Left lobe of liver (tissue), 2 donors: ENCODE results near the gene ETFDH. TPM values are rescaled to one million over a fixed set of nuclear protein-coding genes. Genes with fewer than 3 reads are reported as not detected.
"Not testable (repeated sequence)": the region's sequence is repeated elsewhere in the genome, so short reads cannot be mapped to it uniquely, and the experiment has no call there.

ENCODE experiments used
- ATAC-seq: fragments of 200-7000 bp; cut with Tn5 transposase; one replicate; pipeline ENCODE4 v1.9.1; 2020; ENCODE audit warnings: mild to moderate bottlenecking, moderate library complexity
- DNase-seq: peaks from one replicate; pipeline ENCODE4 v3.0.0-alpha.2; 2020; ENCODE audit warnings: low spot score
- total RNA-seq: library from RNA; stranded (reverse); gene quantifications from one replicate; pipeline ENCODE4 v1.2.1, GENCODE V29; 2021
- donor health status: DM: no; HTN: no; CAD: no; lungs with moderate emphysema.
- donor health status: DM: no; HTN: yes; CAD: no.

The ETFDH gene
- total RNA-seq = 134 TPM

DNA sequence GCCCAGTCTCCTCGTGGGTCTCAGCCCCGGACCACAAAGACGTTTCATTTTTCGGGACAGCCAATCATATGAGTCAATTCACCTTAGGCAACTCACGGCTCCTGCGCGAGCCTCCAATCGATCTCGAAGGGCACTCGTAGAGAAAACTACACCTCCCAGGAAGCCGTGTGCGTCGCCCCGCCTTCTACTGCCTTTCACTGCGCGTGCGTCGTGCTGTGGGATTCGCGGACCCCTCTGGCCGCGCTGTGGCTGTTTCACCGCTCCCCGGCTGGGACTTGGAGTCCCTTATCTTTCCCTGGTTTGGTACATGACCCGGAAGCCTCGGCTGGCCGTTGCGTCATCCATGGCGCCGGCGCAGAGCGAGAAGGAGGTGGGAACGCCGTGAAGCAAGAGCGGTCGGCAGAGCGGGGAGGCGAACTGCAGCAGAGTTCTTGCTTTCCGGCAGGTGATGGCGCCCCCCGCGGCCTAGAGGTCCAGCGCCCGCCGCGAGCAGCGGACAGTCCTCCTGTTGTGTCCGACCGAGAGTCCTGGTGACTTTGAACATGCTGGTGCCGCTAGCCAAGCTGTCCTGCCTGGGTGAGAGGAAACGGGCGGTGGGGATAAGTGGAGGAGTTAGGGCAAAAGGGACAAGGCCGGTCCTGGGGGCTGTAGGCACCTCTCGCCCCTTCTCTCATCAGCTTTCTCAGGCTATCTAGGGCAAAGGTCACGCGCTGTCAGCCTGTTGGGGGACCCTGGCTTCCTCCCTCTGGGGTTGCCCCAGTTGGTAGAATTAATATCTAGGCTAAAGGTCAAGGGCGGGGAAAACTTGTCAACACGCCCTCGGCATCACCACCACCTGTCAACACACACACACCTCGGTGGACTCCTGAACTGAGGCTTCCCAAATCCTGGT is at the start of gene ETFDH:
TSS of gene ETFDH (plus strand) at position 382 of the 892 bp plus-strand sequence. CDS start at position 543, 161 bp downstream.
- DNase-seq (peak; percentile 100), ATAC-seq (peak; percentile 87)

DNA sequence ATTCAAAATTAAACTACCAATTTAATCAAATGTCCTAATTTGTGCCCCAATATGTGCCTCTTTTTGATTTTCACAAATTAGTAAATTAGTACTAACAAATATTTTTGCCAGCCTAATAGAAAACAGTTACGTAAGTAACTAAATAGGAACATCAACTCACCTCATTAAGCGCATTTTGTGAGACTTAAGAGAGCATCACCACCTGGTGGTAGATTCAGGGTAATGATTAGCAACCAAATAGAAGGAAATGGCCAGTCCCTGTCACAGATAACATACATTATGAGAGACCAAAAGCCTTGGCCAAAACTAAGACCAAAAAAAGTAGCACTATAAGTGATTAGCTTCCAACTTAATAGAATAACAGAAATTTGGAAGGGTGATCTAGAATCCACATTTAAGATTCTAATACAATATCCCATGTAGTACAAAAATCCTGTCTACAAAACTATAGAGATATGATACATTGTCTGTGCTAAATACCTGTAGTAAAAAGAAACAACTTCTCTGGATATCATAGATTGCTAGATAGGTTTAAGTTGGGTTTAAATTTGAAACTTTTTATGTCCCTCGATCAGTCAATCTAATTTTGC is 47.1 kb upstream of the ETFDH start:
- DNase-seq (no peak), ATAC-seq (peak; percentile 93)

DNA sequence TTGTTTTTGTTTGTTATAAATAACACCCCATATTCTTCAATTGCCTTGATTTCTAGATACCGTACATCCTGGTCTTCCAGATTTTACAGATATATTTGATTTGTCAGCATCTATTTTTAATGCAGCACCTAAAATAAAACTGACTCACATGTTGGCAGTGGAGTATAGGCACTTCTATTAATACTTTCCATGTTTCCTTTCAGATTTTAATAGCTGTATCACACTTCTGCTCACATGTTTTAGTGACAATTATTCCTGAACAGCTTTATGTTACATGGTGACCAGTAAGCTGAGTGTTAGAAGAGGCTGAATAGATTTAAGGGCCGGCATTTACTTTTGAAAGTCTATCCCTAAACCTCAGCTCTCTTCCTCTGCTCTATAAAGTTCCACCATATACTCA is 46.6 kb upstream of the ETFDH start:
- ATAC-seq (no peak), DNase-seq (no peak)

DNA sequence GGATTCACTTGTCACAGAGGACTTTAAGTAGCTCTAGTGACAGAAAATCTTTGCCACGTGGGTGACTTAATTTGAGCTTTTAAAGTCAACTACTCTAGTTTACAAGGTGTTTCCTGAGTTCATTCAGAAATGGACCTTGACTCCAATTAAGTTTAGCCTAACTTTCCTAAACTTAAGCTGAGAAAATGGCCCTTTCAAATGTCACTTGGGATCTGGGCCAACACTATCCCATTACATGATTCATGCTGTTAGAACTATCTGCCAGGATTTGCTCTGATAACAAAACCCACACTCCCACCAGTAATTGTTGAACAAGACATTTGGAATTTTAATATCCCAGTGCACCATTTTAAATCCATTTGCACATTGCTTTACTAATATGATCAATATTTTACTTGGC is 41.2 kb upstream of the ETFDH start:
- DNase-seq = no peak
- ATAC-seq = no peak

DNA sequence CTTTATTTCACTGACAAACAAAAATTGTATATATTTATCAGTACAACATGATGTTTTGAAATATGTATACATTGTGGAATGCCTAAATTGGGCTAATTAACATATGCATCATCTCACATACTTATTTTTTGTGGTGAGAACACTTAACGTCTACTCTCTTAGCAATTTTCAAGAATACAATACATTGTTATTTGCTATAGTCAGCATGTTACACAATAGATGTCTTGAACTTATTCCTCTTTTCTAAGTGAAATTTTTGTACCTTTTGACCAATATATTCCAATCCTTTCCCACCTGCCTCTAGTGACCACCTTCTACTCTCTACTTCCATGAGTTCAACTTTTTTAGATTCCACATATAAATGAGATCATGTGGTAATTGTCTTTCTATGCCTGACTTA is 35.5 kb upstream of the ETFDH start:
- DNase-seq (no peak), ATAC-seq (no peak)

- ATAC-seq (no peak), DNase-seq (no peak)
Observed at GRCh38 chr4:158644356-158644755, 27.7 kb upstream of the ETFDH start.

DNA sequence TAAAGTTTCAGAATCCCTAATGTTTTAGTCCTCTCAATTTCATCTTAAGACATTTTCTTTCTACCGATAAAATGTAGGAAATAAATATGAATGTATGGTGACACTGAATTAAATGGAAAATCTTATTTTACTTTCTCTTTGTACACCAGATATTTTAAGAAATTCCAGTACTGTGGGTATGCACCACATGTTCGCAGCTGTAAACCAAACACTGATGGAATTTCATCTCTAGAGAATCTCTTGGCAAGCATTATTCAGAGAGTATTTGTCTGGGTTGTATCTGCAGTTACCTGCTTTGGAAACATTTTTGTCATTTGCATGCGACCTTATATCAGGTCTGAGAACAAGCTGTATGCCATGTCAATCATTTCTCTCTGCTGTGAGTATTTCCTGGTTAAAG is 27.3 kb upstream of the ETFDH start:
- ATAC-seq = no peak
- no peak for DNase-seq

DNA sequence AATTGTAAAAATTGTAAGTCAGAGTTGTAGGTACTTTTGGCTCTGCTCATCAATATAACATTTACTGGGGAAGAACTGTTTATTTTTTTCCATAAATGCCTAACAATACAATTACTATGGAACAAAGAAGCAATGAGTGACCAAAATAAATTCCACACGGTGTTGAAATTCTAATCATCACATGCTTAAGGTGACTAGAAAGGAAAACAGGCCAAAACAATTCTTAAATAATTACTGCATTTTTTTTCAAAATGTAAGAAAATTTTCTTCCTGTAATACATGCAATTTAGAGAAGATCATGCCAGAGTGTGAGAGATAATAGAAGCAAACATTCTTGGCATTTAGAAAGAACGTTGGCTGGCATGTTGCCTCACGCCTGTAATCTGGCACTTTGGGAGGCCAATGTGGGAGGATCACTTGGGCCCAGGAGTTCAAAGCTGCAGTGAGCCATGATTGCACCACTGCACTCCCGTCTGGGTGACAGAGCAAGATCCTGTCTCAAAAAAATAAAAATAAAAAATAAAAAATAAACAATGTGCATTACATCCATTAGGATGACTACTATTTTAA is 22.9 kb upstream of the ETFDH start:
- DNase-seq = no peak
- ATAC-seq = no peak

DNA sequence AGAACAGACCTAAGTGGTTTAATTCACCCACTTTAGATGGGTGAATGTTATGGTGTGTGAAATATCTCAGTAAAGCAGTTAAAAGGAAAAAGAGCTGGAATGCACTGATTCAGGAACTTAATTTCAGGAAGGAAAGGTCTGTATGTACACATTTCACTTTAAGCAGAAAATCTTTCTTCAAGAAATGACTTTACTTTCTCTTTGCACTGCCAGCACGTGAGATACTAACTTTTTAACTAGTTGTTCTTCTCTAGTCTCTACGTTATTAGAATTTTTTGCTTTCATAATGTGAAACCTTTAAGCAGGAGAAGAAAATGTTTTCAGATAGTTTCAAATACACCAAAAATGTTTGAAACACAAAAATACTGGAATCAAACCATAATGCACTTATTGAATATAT is 19.2 kb upstream of the ETFDH start:
- DNase-seq (no peak), ATAC-seq (no peak)

DNA sequence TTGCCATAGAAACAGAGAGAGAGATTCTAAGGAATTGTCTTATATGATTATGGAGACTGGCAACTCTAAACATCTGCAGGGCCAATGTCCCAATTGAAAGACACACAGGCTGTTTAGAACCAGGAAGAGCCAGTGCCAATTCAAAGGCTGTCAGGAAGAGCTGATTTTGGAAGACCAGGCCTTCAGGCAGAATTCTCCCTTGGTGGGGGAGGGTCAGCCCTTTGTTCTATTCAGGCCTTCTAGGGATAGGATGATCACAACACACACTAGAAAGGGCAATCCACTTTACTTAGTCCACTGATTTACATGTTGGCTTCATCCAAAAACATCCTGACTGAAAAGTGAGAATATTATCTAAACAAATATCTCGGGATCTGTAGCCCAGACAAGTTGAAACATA is 15.7 kb upstream of the ETFDH start:
- no peak for DNase-seq
- ATAC-seq = no peak

DNA sequence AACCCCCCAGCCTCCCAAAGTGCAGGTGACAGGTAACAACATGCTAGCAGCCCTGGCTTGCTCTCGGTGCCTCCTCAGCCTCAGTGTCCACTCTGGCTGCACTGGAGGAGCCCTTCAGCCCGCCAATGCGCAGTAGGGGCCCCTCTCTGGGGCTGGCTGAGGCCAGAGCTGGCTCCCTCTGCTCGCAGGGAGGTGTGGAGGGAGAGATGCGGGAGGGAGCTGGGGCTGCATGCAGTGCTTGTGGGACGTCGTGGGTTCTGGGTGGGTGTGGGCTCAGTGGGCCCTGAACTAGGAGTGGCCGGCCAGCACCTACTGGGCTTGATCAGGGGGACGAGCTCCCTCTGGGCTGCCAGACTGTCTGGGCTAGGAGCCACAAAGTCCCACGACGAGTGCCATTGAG is 14.8 kb upstream of the ETFDH start:
- no peak for ATAC-seq
- DNase-seq = no peak

DNA sequence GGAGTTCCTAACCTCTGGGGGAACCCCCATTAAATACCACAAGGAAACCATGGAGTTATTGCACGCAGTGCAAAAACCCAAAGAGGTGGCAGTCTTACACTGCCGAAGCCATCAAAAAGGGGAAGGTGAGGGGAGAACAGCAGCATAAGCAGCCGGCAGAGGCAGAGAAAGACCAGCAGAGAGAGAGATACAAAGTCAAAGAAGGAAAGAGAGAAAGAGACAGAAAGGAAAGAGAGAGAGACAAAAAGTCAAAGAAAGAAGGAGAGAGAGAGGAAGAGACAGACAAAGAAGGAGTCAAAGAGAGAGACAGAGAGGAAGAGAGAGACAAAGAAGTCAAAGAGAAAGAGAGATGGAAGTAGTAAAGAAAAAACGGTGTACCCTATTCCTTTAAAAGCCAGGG is 8.8 kb upstream of the ETFDH start:
- not testable (repeated sequence) for DNase-seq, ATAC-seq

DNA sequence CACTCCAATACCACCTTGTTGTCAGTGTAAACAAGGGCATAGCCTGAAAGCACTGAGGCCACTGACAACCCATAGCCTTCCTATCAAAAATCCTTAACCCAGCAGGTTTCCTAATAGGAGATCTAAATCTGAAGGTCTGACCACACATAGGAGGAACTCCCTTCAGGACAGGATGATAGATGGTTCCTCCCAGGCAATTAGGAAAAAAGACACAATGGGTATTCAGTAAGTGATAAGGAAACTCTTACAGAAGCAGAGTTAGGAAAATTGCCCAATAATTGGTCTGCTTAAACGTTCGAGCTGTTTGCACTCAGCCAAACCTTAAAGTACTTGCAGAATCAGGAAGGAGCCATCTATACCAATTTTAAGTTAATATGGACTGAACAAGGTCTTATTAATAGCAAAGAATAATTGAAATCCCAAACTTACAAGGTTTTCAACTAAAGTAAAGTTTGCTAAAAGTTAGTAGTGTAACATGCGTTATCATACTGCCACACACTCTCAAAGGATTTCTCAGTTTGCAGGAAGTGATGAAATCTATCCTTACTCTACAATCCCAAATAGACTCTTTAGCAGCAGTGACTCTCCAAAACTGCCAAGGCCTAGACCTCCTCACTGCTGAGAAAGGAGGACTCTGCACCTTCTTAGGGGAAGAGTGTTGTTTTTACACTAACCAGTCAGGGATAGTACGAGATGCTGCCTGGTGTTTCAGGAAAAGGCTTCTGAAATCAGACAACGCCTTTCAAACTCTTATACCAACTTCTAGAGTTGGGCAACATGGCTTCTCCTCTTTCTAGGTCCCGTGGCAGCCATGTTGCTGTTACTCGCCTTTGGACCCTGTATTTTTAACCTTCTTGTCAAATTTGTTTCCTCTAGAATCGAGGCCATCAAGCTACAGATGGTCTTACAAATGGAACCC is 8.1 kb upstream of the ETFDH start:
- not testable (repeated sequence) for ATAC-seq, DNase-seq

GRCh38 chr4:158664806-158665205 is 7.3 kb upstream of the ETFDH start:
- ATAC-seq (no peak), DNase-seq (no peak)

DNA sequence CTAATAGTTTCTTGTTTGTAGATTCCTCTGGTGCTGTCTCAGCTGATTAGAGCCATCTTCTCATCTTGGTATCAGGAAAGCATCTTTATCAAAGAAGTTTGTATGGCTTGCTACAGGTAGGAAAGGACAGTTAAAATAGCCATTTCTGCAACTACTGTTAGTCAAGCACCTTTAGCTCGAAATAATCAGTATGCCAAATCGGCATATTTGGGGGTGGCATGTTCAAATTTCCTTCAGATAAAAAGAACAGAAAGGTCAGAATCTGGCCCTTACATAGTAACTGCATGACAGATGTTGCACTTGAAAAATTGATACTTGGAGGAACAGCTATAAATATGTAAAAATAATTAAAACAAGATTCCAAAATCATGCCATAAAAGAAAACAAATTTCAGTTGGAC is 5.2 kb upstream of the ETFDH start:
- ATAC-seq = no peak
- DNase-seq = no peak

DNA sequence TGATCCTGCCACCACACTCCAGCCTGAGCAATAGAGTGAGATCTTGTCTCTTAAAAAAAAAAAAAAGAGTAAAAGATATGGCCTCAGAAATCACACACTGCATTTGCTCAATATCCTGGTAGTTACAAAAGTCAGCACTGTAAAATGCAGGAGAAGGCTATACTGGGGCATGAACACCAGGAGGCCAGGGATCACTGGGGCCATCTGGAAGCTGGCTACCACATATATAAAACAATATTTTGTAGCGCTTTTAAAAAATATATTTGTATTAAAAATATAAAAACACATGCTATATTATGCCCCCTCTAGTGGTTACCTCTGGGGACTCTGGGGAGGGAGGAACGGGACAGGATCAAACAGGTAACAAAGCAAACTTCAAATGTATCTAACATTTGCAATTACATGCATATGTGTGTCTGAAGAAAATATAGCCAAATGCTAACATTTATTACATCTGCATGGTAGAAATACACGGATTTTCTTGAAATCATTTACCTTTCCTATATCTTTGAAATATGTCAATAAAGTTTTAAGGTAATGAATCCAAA is 4.4 kb upstream of the ETFDH start:
- ATAC-seq (no peak), DNase-seq (no peak)

- ATAC-seq = no peak
- no peak for DNase-seq
Observed at GRCh38 chr4:158669310-158669709, 2.8 kb upstream of the ETFDH start.

DNA sequence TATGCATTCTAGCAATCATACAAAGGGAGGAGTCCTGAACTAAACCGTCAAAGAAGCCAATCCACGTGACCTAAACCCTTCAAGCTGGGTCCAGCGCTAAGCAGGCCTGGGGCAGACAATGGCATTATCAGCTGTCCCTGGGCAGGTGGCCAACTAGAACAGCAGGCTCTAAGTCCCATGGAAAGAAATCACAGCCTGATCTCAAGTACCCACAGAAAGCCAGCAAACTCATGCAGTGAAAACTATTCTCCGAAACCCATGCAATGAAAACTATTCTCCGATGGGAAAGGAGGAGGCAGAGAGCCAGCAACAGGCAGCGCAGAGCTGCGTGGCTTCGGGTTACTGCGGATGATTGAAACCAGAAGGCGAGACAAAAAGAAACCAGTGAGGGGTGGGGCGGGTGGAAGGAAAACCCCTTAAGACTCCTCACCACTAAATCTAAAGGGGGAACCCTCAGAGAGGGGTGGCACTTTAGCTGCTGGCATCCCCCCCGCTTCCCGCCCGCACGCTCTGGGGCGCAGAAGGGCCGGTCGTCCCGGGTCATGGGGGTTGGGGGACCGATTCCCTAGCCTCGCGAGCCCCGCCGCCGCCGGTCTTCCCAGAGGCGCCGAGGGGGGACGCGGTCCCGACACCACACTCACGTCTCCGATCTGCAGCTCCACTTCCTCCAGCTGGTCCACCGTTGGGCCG is 976 bp upstream of the ETFDH start:
- ATAC-seq = no peak
- peak; percentile 58 for DNase-seq

DNA sequence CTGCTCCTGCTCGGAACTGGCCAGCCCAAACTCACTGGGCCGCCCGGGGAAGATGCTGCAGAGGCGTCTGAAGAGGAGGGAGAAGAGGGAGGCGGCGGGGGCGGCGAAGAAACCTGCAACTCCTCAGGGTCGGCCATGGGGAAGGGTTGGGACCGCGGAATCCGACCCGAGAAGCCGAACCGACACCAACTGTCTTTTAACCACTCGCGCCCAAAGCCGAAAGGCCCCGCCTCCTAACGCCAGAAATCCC is 506 bp upstream of the ETFDH start, which contains the start of gene C4orf46:
TSS of gene C4orf46 (minus strand) at position 223 of the 250 bp plus-strand sequence. CDS start at position 137, 86 bp downstream.
- DNase-seq (no peak), ATAC-seq (peak; percentile 4)

- ATAC-seq (peak; percentile 15), DNase-seq (peak; percentile 59)
Observed at GRCh38 chr4:158673633-158674032, 1.5 kb downstream of the ETFDH start.
